GM10266 (cell line): ENCODE measurements around the gene SKA2.
"Not testable (repeated sequence)": the region's sequence is repeated elsewhere in the genome, so short reads cannot be mapped to it uniquely, and the experiment has no call there.

Source experiments
- DNase-seq: peaks from one replicate; pipeline ENCODE4 v3.0.0; 2012; ENCODE audit errors: extremely low spot score
- CTCF ChIP-seq: IDR thresholded peaks from 2 replicates; pipeline ENCODE4 v1.5.1; 2012; ENCODE audit warnings: mild to moderate bottlenecking, low read depth; ENCODE audit not compliant: control insufficient read depth, insufficient read depth; ENCODE audit errors: missing control alignments

SKA2 gene

GRCh38 chr17:59097876-59098275, 57.1 kb downstream of the SKA2 start:
- no peak for DNase-seq
- no peak for TF ChIP-seq CTCF

- TF ChIP-seq CTCF, result no peak
- no peak for DNase-seq
Observed at GRCh38 chr17:59094861-59095530, 60.0 kb downstream of the SKA2 start.

GRCh38 chr17:59093702-59094231, 61.2 kb downstream of the SKA2 start:
- no peak for DNase-seq
- no peak for TF ChIP-seq CTCF

GRCh38 chr17:59093145-59093701, 61.8 kb downstream of the SKA2 start:
- DNase-seq, result no peak

GRCh38 chr17:59090593-59090992, 64.4 kb downstream of the SKA2 start:
- DNase-seq, result not testable (repeated sequence)

More at GRCh38 chr17:59093145-59093701, 61.8 kb downstream of the SKA2 start:
- no peak for TF ChIP-seq CTCF

GRCh38 chr17:59084154-59084553, 70.8 kb downstream of the SKA2 start:
- no peak for TF ChIP-seq CTCF
- DNase-seq, result no peak

- no peak for DNase-seq
- TF ChIP-seq CTCF, result no peak
Observed at GRCh38 chr17:59074494-59074893, 80.5 kb downstream of the SKA2 start.

GRCh38 chr17:59073972-59074371, 81.0 kb downstream of the SKA2 start:
- DNase-seq, result no peak

More at GRCh38 chr17:59073972-59074371, 81.0 kb downstream of the SKA2 start:
- TF ChIP-seq CTCF, result no peak
